Ectodermal cell (in vitro differentiated cells): ENCODE data around the gene MYBL2.

Experiments
- H3K27ac ChIP-seq: 2 replicates; pipeline ENCODE4 v1.7.0; 2013; ENCODE audit warnings: mild to moderate bottlenecking, low read depth, low read length; ENCODE audit not compliant: insufficient read depth, poor library complexity, severe bottlenecking
- H3K27me3 ChIP-seq: 2 replicates; pipeline ENCODE4 v1.7.0; 2013; ENCODE audit warnings: mild to moderate bottlenecking, low read length; ENCODE audit not compliant: insufficient read depth, control insufficient read depth, poor library complexity, severe bottlenecking
- H3K36me3 ChIP-seq: one replicate; pipeline ENCODE4 v1.7.0; 2013; ENCODE audit warnings: low read length; ENCODE audit not compliant: control insufficient read depth, insufficient read depth
- H3K4me1 ChIP-seq: one replicate; pipeline ENCODE4 v1.7.0; 2013; ENCODE audit warnings: low read length; ENCODE audit not compliant: control insufficient read depth, insufficient read depth
- H3K4me3 ChIP-seq: 2 replicates; pipeline ENCODE4 v1.7.0; 2013; ENCODE audit warnings: low read depth, low read length, control low read depth; ENCODE audit not compliant: insufficient read depth
- H3K9me3 ChIP-seq: 2 replicates; pipeline ENCODE4 v1.7.0; 2013; ENCODE audit warnings: mild to moderate bottlenecking, low read length, moderate library complexity; ENCODE audit not compliant: control insufficient read depth
- WGBS, 2 experiments: methylation state at CpG; one replicate each; pipeline ENCODE4 v1.1.7; 2013; ENCODE audit warnings: missing lambda C conversion rate in 2 of 2; 5-methylcytosine and 5-hydroxymethylcytosine counted together

MYBL2 gene

DNA sequence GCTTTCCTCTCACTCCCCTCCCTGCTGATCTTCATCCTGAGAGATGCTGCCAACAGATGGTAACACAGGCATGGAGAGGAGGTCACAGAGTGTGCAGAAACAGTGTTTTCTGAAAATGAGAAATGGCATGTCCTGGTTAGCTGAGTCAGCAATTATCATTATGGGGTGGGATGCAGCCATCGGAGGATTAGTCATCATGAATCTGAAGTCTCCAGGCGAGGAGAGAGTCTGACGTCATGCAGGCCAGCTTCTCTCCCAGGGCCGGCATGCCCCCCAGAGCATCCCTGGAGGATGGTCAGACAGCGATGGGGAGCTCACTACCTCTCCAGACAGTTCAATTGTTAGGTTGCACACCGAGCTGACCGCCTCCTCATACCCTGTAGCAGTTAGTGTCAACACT, 64.6 kb downstream of the MYBL2 start:
- H3K36me3 ChIP-seq, result no peaks in the 10 kb centered on the region
- peaks cover 8% of the 10 kb centered on the region for H3K4me1 ChIP-seq
- H3K27ac ChIP-seq, result no peak overlapping the region
- H3K4me3 ChIP-seq, result no peak overlapping the region
- 90 to 91% methylated on average over 7 of the region's 7 CpGs for WGBS, 2 experiments
- no peaks in the 10 kb centered on the region for H3K9me3 ChIP-seq
- no peaks in the 10 kb centered on the region for H3K27me3 ChIP-seq

DNA sequence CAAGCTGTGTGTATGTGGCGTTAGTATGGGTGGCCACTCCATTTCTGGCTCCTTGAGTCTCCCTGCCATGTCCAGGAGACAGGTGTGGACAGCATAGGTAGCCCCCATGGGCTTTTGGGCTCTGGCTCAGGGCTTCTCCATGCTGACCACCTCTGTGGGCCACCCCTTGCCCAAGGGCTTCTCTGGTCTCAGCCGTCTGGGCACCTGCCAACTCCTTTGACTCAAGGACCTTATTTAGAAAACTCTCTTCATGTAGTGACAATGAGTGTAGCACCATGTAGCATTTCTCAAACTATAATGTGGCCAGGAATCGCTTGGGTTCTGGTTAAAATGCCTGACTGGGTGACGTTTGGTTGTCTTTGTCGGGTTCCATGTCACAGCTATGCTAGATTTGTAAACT, 65.0 kb downstream of the MYBL2 start:
- Histone ChIP-seq H3K4me3 (no peak overlapping the region), H3K27me3 (no peaks in the 10 kb centered on the region), H3K4me1 (peaks cover 12% of the 10 kb centered on the region), H3K27ac (no peak overlapping the region), H3K9me3 (no peaks in the 10 kb centered on the region), H3K36me3 (no peaks in the 10 kb centered on the region)
- 91% methylated on average over 5 of the region's 5 CpGs for WGBS, 2 experiments

DNA sequence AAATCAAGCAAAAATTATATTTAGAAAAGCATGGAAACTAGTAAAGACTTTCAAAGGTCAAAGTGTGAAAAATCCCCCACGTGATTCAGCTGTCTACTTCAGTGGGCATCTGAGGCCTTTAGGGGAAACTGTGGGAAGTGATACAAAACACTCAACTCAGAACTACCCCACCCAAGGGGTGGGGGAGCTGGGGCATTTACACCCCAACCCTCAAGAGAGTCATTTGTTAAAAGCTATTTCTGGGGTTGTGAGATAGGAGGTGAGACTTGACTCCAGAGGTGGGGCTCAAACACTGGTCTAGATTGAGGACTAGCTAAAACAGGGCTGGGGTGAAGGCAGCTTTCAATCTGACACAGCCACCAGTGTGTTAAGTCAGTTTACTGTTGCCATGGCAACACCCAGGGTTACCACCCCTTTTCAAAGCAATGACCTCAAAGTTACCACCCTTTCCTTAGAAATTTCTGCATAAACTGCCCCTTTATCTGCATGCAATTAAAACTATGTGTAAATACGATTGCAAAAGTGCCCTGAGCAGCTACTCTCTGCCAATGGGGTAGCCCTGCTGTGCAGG, 69.8 kb downstream of the MYBL2 start:
- H3K4me3 ChIP-seq, result no peak overlapping the region
- no peaks in the 10 kb centered on the region for H3K36me3 ChIP-seq
- no peak overlapping the region for H3K27ac ChIP-seq
- H3K27me3 ChIP-seq, result no peaks in the 10 kb centered on the region
- WGBS, 2 experiments, result 88 to 90% methylated on average over 2 of the region's 2 CpGs
- H3K9me3 ChIP-seq, result no peaks in the 10 kb centered on the region
- H3K4me1 ChIP-seq, result peaks cover 15% of the 10 kb centered on the region

DNA sequence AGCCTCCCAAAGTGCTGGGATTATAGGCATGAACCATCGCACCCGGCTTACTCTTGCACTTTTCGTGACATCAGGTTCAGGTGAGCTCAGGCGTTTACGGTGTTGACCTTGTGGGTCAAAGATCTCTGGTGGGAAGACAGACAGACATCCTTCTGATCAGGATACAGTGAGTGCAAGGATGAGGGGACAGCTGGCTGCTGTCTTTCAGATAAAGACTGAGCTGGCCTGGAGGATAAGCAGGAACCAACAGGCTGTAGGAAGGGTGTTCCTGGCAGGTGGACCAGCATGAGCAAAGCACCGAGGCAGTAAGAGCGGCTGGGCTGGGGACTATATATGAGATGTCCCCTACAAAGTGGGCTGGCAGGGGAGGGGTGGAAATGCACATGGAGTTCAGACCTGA, 71.0 kb downstream of the MYBL2 start:
- Histone ChIP-seq H3K4me3 (no peak overlapping the region), H3K36me3 (no peaks in the 10 kb centered on the region), H3K9me3 (no peaks in the 10 kb centered on the region), H3K27me3 (no peaks in the 10 kb centered on the region), H3K4me1 (peaks cover 11% of the 10 kb centered on the region), H3K27ac (no peak overlapping the region)
- 95 to 96% methylated on average over 7 of the region's 7 CpGs for WGBS, 2 experiments

DNA sequence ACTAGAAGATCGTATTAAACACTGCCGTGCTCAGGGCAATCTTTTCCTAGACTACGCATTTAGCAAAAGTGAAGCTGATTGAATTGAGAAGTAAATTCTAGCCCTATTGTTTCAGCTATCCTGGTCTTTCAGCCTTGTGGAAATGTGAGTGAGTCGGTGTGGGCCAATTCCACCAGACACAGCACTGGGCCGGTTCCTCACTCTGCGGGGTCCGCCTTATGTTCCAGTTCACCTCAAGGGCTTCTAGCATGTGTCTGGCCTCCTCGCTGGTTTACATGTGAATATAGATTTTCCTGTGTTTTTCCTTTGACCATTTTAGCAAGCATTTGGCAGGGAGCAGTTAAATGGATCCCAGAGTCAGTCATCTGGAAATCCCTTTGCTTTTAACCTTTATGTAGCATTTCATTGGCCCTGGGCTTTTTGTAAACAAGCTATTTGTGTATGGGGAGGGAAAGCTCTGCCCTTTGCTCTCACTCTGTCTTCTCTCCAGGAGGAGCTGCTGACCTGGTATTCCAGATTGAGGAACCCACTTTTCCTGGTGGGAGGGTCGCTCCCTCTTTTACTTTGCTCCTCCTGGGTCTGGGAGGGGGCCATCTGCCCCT, 72.3 kb downstream of the MYBL2 start:
- 91 to 93% methylated on average over 9 of the region's 9 CpGs for WGBS, 2 experiments
- no peak overlapping the region for H3K27ac ChIP-seq
- peaks cover 7% of the 10 kb centered on the region for H3K4me1 ChIP-seq
- no peaks in the 10 kb centered on the region for H3K36me3 ChIP-seq
- no peaks in the 10 kb centered on the region for H3K9me3 ChIP-seq
- H3K4me3 ChIP-seq, result no peak overlapping the region
- H3K27me3 ChIP-seq, result no peaks in the 10 kb centered on the region

DNA sequence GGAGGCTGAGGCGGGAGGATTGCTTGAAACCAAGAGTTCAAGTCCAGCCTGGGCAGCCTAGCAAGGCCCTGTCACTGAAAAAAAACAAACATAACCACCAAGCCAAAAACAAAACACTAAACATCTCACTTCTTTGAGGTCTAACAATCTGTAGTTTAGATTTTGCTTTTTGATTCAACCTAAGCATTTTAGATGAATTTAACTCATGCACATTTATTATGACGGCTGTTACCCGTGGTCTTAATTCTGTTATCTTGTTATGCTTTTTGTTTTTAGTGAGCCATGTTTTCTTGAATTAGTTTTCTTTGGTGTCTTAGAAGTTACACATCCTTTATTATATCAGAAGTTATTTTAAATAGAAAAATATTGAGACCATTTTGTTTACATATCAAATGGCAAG, 73.7 kb downstream of the MYBL2 start:
- 96% methylated on average over 1 to 2 of the region's 3 CpGs for WGBS, 2 experiments
- Histone ChIP-seq H3K27me3 (no peaks in the 10 kb centered on the region), H3K36me3 (no peaks in the 10 kb centered on the region), H3K9me3 (no peaks in the 10 kb centered on the region), H3K27ac (no peak overlapping the region), H3K4me3 (no peak overlapping the region), H3K4me1 (peaks cover 14% of the 10 kb centered on the region)

DNA sequence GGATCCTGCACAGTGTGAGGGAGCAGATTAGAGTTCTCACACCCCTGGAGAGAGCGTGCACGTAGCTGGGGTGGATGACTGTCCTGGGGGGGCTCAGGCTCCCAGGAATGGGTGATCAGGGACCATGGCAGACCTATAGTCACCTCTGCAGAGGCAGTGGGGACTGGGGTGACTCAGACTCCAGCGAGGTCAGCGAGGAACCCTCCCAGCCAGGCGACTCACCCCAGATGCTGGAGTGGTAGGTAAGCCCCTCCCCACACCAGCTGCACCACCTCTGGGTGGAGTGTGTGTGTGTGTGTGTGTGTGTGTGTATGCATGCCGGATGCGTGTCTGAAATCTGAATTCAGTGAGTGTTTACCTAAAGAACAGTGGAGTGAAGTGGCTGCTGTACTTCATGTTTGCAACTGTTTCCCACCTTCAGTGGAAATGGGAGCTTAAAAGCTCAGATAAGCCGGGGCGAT, 77.3 kb downstream of the MYBL2 start:
- no peak overlapping the region for H3K4me3 ChIP-seq
- no peaks in the 10 kb centered on the region for H3K36me3 ChIP-seq
- no peaks in the 10 kb centered on the region for H3K9me3 ChIP-seq
- WGBS, 2 experiments, result 72 to 74% methylated on average over 9 of the region's 9 CpGs
- peaks cover 7% of the 10 kb centered on the region for H3K4me1 ChIP-seq
- no peak overlapping the region for H3K27ac ChIP-seq
- H3K27me3 ChIP-seq, result no peaks in the 10 kb centered on the region

DNA sequence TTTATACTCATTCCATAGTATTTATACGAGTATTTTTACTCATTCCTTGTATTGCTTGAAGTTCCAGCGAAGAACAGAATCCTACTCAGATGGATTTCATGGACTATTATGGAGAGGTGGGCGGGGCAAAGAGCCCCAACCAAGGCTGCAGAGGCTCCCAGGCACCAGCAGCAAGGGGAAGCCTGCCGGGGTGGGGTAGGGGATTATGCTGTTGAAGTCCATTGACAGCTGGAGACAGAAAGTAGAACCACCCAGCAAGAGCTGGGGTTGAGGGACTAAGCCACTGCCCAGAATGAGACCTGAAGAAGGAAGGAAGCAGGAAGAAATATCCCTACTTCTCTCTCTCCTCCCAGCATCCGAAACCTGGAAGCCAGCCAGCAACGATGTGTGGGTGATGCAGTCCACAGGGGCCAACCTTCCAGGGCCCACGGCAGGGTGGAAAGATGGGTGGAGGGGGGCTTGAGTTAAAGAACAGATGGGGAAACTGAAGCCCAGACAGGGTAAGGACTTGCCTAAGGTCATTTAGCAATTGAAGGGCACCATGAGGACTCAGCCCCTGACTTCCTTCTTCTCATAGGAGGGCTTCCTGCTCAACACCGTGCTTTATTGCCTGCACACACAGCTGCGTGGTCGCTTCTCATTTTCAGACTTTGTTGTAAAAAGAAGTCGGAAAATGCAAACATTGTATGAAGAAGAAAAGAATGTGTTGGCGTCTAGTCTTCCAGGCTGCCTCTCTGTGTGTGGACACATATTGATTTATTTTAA, 78.2 kb downstream of the MYBL2 start:
- Histone ChIP-seq H3K4me1 (peaks cover 7% of the 10 kb centered on the region), H3K27me3 (no peaks in the 10 kb centered on the region), H3K4me3 (no peak overlapping the region), H3K27ac (no peak overlapping the region), H3K9me3 (no peaks in the 10 kb centered on the region), H3K36me3 (no peaks in the 10 kb centered on the region)
- 87 to 89% methylated on average over 11 to 12 of the region's 12 CpGs for WGBS, 2 experiments

DNA sequence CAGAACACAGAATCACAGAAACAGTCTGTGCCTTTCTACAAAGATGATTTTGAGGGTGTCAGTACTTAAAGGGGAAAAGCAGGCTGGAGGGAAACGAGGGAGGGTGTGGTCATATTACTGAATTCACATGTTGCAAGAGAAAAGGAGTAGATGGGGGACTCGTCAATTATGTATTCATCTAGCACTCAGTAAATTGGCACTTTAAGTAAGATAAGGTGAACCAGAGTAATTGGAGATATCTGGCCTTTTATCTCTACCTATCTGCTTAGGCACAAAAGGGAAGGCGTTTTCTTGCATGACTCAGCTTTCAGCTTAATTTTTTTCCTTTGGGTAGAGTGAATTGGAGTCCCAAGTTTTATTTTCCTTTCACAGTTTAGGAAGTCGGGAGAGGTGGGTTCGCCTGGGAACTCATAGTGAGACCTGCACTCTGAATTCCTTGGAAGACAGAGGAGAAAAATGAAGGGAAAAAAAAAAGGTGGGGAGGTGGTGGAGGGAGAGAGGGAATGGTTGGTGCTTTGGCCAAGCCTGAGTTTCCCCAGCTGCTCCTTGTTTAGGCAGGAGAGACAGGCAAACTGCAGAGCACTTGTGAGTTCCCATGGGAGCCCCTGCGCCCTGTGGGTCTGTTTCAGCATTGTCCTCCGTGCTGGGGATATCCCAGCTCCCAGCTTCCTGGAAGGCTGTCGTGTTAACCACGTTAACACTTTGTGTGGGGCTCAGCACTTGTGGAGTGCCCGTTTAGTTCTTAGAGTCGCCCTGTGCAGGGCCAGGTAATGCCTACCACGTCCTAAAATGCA, 79.6 kb downstream of the MYBL2 start:
- no peak overlapping the region for H3K4me3 ChIP-seq
- no peaks in the 10 kb centered on the region for H3K27me3 ChIP-seq
- no peaks in the 10 kb centered on the region for H3K9me3 ChIP-seq
- no peaks in the 10 kb centered on the region for H3K36me3 ChIP-seq
- 76% methylated on average over 12 of the region's 12 CpGs for WGBS, 2 experiments
- H3K4me1 ChIP-seq, result peaks cover 7% of the 10 kb centered on the region
- H3K27ac ChIP-seq, result no peak overlapping the region

DNA sequence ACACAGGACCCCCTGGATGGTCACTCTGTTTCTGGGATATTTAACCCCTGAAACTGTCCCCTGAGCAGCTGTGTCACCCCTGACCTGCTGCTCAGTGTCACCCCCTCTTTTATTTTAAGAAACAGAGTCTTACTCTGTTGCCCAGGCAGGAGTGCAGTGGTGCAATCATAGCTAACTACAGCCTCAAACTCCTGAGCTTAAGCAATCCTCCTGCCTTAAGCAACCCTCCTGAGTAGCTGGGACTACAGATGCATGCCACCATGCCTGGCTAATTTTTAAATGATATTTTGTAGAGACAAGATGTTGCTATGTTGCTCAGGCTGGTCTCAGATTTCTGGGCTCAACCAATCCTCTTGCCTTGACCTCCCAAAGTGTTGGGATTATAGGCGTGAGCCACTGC, 81.4 kb downstream of the MYBL2 start:
- H3K36me3 ChIP-seq, result no peaks in the 10 kb centered on the region
- H3K4me1 ChIP-seq, result peaks cover 7% of the 10 kb centered on the region
- H3K4me3 ChIP-seq, result no peak overlapping the region
- WGBS, 2 experiments, result 93% methylated on average over 1 of the region's 1 CpG
- no peaks in the 10 kb centered on the region for H3K9me3 ChIP-seq
- H3K27me3 ChIP-seq, result no peaks in the 10 kb centered on the region
- no peak overlapping the region for H3K27ac ChIP-seq
